Thyroid gland (tissue), 4 donors: ENCODE measurements around the gene RPL11.

Experiments
- POLR2A ChIP-seq, 2 donors: fragments of 450-650 bp; IDR thresholded peaks; one replicate each; pipeline ENCODE4 v1.6.1; 2017; ENCODE audit warnings: antibody characterized with exemption in 2 of 2, mild to moderate bottlenecking in 2 of 2, moderate library complexity in 1 of 2
- TF ChIP-seq, protein P1 (sequence below), 6 experiments: fragments of 200-600 bp in 3 of 6; fragments of 450-650 bp in 3 of 6; sonication (generic) in 3 of 6; IDR thresholded peaks; one replicate each; pipeline ENCODE4 v1.5.1; 2016 to 2019; ENCODE audit warnings: antibody characterized with exemption in 6 of 6, mild to moderate bottlenecking in 2 of 6, inconsistent platforms in 1 of 6, moderate library complexity in 1 of 6

- TF ChIP-seq, protein P1, sequence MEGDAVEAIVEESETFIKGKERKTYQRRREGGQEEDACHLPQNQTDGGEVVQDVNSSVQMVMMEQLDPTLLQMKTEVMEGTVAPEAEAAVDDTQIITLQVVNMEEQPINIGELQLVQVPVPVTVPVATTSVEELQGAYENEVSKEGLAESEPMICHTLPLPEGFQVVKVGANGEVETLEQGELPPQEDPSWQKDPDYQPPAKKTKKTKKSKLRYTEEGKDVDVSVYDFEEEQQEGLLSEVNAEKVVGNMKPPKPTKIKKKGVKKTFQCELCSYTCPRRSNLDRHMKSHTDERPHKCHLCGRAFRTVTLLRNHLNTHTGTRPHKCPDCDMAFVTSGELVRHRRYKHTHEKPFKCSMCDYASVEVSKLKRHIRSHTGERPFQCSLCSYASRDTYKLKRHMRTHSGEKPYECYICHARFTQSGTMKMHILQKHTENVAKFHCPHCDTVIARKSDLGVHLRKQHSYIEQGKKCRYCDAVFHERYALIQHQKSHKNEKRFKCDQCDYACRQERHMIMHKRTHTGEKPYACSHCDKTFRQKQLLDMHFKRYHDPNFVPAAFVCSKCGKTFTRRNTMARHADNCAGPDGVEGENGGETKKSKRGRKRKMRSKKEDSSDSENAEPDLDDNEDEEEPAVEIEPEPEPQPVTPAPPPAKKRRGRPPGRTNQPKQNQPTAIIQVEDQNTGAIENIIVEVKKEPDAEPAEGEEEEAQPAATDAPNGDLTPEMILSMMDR (IDR thresholded peaks at IDR 0.05): no peak
- TF ChIP-seq POLR2A (IDR thresholded peaks at IDR 0.05): no peak
Observed at GRCh38 chr1:23741609-23742008, 50.0 kb downstream of the RPL11 start.
